ENCODE data around the gene HIF3A.

Gene HIF3A

GRCh38 chr19:46337487-46337886 is 40.6 kb downstream of the HIF3A start:
- DNase-seq = no peak

GRCh38 chr19:46339446-46339845 is 42.6 kb downstream of the HIF3A start:
- no peak for DNase-seq

GRCh38 chr19:46340051-46340659 is 43.3 kb downstream of the HIF3A start:
- no peak for DNase-seq

GRCh38 chr19:46341937-46342336 is 45.1 kb downstream of the HIF3A start:
- DNase-seq = no peak

GRCh38 chr19:46344363-46344762 is 47.5 kb downstream of the HIF3A start:
- DNase-seq = no peak

- no peak for DNase-seq
Measured at GRCh38 chr19:46345157-46345556, 48.3 kb downstream of the HIF3A start.

DNA sequence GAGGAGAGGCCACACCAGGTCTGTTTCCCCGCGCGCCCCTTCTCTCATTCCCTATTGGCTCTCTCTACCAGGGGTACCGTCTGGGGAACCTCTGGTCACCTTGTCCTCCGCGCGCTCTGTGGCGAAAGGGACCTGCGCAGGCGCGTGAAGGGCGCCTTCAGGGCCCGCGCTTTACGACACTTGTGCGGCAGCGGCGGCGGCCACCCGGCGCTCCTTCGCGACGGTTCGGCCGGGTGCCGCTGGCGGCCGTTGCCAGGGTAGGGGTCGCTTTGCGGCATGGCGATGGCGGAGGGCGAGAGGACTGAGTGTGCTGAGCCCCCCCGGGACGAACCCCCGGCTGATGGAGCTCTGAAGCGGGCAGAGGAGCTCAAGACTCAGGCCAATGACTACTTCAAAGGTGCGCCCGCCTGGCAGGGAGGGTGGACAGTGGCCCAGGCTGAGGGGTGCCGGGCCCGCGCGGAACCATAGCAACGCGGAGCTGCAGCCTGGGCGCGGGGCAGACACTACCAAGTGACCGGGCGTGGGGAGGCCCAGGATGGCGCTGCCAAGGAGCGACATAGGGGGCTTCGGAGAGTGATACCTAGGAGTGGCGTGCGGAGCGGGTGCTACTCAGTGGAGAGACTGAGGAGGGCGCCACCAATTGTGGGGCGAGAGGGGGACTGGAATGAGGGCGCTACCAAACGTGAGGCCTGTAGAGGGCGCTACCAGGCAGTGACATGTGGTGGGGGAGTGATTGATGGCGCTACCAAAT is 50.2 kb downstream of the HIF3A start, which contains the start of gene PPP5C:
PPP5C (plus strand) TSS at position 267 of the 751 bp plus-strand sequence; CDS start at position 277, 10 bp downstream.
- peak; percentile 70 for DNase-seq

DNA sequence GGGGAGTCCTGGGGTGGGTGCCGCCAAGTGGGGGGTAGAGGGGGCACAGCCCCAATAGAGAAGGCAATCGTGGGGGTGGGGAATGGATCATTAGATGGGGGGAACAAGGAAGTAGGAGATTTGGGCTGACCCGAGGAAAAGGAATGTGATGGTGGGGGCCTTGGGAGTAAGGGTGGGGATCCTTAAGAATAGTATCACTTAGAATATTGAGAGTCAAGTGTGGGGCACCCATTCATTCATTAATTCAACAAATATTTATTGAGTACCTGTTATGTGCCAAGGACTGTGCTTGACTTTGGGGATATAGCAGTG is 50.7 kb downstream of the HIF3A start:
- no peak for DNase-seq

DNA sequence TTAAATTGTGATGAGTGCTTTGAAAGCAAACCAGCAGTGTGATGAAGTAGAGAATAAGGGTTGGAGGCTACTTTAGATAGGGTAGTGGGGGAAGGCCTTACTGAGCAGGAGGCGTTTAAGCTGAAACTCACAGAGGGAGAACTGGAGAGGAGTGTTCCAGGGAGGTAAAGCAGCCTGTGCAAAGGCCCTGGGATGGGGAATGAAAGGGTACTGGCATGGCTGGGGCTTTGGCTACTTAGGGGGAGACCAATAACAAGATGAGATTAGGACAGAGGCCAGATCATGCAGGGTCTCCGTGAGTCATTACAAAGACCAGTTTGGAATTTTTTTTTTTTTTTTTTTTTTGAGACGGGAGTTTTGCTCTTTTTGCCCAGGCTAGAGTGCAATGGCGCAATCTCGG is 51.1 kb downstream of the HIF3A start:
- DNase-seq = no peak

DNA sequence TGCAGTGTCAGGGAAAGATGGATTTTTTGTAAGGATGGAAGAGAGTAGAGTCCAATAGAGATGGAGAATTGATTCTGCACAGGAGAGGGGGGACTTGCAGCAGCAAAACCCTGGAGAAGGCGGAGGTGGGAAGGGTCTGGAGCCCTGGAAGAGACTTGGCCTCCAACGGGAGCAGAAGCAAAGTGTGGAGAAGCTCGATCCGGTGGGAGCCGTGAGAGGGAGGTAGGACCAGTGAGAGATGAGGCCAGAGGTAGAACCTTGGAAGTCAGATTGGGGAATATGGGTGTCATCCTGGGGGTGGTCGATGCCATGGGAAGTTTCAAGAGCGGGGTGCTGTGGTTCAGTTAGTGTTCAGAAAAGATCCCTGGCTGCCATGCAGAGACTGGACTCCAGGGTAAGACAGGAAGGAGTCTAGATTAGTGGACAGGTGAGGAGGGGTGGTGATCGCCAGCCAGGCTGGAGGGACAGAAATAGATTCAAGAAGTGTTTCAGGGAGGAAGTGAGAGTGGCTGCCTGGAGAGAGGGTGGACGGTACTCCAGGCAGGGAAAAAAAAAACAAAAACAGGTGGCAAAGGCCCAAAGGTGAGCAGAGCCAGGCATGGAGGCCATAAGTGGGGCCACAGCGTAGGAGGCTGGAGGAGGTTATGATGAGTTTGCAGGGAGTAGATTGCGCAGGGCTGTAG is 52.6 kb downstream of the HIF3A start:
- no peak for DNase-seq

DNA sequence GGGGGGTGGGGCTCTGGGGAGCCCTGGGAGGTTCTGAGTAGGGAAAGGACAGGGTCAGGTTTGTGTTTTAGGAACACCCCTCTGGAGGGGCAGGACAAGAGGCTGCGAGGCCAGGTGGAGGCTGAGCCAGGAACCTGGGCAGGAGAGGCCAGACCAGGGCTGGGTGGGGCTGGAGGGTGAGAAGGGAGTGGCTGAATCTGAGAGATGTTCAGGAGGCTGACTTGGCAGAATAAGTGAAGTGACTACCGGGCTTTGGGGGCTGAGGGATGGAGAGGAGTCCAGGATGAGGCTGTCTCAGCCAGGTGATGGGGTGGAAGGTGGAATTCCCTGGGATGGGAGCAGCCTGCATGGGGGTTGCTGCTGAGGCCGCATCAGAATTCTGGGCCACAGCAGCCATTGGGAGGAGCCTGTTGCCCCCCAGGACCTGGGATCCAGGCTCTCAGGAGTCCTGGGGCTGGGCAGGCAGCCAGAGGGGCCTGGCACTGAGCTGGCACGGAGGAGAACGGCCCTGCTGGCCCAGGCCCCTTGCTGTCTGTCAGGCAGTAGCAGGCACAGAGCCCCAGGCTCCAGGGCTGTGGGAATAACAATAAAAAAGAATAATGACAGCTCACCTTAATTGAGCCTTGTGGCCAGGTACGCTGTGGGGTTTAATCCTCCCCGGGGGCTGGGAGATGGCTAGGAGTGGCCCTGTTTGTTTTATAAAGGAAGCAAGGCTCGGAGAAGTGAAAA is 53.4 kb downstream of the HIF3A start:
- DNase-seq = no peak

GRCh38 chr19:46350758-46351159 is 53.9 kb downstream of the HIF3A start:
- DNase-seq = no peak

- no peak for DNase-seq
Measured at GRCh38 chr19:46351241-46352041, 54.6 kb downstream of the HIF3A start.

DNA sequence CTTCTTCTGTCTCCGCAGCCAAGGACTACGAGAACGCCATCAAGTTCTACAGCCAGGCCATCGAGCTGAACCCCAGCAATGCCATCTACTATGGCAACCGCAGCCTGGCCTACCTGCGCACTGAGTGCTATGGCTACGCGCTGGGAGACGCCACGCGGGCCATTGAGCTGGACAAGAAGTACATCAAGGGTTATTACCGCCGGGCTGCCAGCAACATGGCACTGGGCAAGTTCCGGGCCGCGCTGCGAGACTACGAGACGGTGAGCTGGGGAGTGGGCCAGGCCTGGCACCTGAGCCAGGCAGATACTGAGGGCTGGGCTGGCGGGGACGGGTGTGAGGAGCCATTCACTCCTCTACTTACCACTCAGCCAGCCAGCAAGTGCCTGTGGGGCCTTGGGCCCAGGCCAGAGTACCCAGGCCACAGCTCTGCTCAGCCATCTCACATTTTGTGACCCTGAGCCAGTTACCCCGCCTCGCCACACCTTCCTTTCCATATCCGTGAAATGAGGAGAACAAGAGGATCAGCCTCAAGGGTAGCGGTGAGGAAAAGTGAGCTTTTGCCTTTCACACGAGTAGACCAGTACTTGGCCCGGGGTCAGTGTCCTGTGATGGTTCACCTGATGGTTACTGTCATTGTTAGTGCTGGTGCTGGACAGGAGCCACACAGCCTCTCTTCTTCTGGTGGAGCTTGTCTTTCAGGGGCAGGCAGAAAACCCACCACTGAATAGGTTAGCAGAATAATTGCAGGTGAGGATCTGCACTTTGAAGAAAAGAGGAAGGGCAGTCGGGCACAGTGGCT is 57.1 kb downstream of the HIF3A start:
- no peak for DNase-seq

DNA sequence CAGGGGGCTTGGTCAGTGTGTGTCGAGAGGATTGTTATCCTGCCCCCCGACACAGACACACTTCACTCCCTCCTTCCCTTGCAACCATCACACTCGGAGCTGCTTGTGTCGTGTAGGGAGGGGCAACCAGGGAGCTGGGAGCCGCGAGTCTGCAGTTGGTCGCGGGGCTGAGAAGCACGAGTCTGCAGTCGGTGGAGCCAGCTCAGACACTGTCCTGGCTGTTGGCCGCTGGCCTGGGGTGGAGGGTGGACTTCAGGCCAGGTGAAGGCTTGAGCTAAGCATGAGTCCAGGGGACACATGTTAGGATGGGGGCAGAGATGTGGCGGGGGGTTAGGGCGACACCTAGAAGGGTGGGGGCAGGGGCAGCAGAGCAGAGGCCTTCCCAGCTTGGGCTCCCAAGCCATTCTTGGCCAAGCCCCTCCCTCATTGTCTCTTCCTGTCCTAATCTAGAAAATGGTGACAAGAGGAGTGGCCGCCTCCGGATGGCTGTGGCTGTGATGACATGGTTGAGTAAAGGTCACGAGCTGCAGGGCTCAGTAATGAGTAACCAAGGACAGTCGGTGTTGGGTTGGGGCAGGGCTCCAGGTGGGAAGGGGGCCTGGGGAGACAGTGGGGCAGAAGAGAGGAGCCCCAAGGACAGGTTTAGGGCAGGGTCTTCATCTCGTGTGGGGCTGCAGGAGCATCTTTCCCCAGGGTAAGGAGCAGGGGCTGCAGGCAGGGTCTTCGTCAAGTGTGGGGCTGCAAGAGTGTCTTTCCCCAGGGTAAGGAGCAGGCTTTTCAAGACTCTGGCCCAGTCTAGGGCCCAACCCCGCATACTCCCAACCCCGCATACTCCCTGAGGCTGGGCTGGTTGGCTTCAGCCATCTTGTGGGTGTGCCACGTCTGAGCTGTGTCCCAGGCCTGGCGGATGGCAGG is 58.6 kb downstream of the HIF3A start:
- no peak for DNase-seq

GRCh38 chr19:46356149-46357055 is 59.6 kb downstream of the HIF3A start:
- no peak for DNase-seq

- no peak for DNase-seq
Measured at GRCh38 chr19:46357846-46358583, 61.2 kb downstream of the HIF3A start.

DNA sequence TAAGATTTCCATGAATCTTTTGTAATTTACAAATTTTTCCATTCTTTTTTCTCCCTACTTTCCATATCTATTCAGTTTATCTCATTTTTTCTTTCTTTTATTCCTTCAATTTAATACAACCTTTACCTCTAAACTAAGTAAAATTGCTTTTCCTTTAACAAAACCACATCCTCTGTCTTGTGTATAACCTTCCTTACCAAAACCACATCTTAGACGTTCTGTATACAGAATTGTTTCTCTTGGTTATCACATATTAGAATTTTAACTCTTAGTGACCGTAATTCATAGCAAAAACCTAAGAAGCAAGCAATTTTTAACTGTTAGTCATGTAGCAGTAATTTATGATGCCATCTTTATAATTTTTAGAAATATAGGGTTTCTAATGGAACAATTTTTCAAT is 65.1 kb downstream of the HIF3A start:
- DNase-seq = no peak

DNA sequence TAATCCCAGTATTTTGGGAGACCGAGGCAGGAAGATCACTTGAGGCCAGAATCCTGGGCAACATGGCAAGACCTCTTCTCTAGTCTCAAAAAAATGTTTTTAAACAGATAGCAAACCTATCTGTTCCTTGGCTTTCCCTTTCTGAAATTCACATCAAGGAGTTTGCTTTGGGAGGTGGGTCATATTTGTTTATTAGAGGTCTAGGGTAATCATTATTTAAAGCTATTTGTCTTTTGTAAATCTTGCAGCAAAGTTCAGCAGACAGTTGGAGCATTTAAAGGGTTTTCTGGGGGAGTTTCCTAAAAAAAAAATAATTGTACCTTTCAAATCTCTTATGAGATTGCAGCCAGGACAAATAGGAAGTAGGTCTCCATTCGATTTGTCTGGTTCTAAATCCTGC is 67.5 kb downstream of the HIF3A start:
- no peak for DNase-seq

Data from T-helper 9 cell (primary cell).